Right forelimb (tissue), 1 donor: Measurements from ENCODE around the gene SPATA31E1.

Experiments used
- DNase-seq: peaks from one replicate; pipeline ENCODE4 v3.0.0-alpha.2; 2018

Gene SPATA31E1

DNA sequence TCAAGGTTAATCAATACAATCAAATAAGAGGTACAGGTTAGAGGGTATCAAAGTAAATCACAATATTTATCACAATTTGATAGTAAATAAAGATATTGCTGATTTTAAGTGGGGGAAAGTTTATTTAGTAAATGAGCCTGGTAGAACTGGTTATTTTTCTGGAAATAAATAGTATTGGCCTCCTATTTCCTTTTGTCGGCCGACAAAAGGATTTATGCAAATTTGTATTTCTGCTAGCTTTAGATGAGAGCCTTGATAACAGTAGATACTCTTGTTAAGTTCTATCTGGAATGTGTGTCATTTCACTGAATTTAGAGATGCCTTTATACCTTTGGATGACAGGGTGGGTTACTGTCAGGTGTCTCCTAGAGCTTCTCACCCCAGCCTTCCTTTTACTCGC, 17.8 kb upstream of the SPATA31E1 start:
- DNase-seq, result no peak

DNA sequence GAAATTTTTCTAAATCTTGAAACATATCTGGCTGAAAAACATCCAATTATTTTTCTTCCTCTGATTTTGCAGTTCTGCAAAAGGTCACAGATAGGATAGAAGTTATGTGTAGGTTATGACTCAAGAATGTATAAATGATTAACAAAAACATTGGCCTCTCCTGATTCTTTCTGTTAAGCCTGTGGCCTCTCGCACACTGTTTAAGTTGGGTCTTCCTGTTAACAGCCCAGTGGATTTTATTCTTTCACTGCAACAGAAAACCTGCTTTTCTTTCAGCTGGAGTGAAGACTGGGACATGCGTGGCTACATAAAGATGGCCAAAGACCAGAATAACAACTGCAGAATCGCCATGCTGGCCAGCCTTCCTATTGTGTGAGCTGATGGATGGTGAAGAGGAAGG, 17.1 kb upstream of the SPATA31E1 start:
- peak; percentile 1 for DNase-seq

DNA sequence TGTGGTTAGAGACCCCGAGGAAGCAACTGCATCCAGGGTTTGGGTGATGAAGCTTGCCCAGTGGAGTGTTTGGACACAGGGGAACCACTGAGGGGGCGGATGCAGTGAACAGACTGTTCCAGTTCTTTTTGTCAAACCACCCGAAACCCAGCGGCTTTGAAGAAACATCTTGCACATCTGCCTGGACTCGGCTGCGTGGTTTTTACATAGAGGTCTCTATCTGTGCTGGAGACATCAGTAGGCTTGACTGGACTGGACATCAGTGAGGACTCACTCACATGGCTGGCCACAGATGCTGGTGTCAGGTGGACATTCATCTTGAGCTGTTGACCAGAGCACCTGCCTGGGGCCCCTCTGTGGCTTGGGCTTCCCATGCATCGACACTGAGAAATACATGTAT, 15.3 kb upstream of the SPATA31E1 start:
- DNase-seq, result peak; percentile 15

DNA sequence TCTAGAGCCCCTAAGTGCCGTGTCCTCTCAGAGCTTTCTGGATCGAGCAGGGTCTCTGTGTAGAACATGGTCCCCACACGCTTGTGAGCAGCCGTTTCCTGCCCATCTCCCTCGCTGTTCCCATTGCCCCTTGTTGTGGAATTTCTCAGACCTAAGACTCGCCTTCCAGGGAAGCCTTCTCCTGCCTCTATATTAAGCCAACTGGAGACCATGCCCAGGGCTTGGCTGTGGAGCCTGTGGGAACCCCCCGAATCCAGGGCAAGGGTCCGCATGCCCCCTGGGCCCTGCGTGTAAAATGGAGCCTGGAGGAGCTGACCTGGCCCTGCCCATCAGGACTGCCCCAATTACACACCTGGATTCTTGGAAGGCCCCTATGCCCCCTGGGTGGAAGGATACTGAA, 14.5 kb upstream of the SPATA31E1 start:
- DNase-seq, result peak; percentile 30

DNA sequence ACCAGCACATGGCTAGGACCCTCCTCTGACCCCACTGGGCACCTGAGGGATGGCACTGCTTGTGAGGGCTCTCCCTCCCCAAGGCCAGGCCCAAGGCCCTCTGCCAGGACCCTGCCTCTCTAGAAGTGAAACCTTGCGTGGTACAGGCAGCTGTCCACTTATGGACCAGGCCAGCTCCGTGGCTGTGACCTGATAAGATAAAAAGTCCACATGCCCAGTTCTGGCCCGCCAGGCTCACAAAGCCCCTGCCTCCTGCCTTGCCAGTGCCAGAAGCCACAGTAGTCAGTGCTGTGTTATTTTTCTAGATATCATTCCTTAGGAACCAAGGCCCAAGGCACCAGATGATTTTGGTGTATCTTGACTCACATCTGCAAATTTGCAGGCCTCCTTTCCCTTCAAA, 14.0 kb upstream of the SPATA31E1 start:
- peak; percentile 3 for DNase-seq

DNA sequence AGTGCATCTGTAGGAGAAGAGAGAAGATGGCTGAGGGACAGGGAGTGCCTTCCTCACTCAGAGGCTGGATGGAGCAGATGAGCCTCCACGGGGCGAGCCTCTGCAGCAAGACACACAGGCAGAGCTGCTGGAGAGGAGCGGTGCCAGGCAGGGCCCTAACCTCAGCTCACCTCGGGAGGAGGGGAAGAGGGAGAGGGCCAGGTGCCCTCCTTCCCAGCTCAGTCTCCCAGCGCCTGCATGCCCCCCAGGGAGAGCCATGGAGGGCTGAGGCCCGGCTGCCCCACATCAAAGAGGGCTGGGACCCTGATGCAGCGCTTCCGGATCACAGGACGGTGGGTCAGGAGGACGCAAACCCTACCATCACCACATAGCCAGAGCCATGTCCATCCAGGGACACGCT, 13.6 kb upstream of the SPATA31E1 start:
- peak; percentile 29 for DNase-seq

DNA sequence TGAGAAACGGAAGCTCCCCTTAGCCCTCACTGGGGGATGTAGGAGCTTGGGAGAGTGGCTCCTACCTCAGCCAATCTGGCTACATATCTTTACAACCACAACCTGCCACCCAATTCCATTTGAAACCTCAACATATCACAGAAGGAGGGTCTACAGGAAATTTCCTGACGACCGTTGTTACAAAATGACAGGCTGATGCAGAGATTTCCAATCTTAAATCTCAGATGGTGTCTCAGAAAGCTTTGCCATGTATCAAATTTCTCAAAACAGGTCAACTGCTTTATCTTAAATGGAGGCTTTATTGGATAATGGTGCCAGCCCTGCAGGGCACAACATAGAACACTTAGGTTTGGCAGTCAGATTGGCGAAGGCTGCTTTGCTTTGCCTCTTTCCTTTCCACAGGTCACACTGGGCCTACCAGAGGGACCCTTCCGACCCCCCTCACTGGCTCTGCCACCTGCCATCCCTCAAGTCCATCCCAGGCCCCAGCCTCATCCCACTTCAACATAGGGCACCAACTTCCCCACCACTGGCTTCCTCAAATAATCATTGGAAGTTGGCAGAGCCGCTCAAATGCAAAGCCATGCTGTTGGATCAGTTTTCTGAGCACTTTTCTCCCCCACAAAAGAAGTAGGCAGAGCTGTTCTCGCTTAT, 11.1 kb upstream of the SPATA31E1 start:
- no peak for DNase-seq

DNA sequence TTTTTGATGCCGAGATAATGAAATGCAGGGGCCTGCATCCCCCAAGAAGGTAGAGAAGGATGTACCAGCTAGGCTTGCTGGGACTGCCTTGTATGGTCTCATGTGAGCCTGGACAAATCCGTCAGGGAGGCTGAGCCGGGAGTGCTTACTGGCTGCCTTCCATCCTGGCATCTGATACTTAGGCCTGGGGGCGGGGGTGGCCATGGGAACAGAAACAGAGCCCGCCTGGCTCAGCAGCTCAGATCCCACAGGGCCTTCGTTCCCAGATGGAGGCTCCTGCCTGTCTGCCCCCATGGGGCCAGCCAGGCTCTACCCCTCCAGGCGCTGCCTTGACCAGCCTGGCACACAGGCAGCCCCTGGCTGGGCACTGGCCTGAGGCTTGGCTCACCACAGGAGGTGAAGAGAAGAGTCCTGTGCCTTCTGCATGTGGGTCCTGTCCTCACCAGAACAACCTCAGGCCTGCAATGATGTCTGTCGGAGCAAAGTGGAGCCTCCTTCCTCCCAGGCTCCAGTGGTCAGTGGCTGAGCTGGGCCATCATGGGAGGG, 10.5 kb upstream of the SPATA31E1 start:
- DNase-seq, result no peak

DNA sequence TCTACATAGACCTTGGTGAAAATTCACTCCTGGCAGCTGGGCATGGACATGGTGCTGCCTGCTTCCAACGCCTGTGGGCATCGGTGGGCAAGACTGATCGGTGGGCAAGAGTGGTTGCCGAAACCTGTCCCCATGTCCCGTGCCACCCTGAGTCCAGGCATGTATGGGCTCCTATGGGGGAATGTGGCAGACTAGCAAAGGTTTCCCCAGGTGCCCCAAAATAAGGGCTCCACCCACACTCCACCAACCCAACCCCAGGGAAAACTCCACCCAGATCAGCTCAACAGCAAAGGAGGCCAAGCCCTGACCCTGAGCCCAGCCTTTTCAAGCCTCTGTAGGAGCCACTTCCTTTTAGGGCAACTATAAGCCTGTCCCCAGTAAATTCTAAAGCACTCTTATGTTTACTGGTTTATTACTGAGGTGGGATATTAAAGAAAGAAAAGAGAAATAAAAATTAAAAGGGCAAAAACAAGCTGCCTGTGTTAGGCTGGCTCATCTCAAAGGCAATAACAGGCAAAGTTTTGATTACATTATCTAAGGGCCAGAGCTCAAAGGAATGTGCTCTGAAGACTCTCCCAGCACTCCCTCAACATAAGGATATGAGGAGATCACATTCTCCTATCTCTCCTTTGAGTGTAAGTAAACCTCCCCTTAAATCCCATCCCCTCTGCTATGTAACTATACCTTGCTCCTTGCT, 8.9 kb upstream of the SPATA31E1 start:
- peak; percentile 10 for DNase-seq

DNA sequence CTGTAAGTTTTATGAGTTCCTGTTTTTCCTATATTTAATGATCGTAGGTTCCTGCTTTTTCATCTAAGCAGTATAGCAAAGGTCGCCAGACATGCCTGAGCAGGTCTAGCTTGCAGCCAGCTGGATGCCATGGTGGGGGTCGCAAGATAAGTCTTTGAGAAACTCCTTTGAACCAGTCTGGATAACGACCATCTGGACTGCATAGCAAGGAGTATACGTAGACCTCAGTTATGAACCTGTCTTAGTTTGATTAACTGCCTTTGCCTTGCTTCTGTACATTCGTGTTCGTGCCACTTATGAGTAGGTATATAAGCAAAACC, 8.4 kb upstream of the SPATA31E1 start:
- no peak for DNase-seq

DNA sequence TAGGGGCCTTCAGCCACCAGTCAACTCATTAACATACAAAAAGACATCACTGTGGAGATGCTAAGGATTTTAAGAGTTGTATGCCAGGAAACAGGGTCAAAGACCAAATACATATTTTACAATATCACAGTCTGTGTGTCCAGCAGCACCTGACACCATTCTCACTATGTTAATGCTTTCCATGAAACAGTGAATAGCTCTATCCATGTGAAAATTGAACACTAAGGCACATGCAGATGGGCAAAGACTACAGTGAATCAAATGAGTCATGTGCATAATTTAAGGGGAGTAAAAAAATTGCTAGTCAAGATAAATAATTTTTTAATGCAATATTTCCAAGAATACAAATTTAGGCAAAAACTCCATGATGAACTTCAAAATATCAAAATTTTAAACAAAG, 7.6 kb upstream of the SPATA31E1 start:
- no peak for DNase-seq

DNA sequence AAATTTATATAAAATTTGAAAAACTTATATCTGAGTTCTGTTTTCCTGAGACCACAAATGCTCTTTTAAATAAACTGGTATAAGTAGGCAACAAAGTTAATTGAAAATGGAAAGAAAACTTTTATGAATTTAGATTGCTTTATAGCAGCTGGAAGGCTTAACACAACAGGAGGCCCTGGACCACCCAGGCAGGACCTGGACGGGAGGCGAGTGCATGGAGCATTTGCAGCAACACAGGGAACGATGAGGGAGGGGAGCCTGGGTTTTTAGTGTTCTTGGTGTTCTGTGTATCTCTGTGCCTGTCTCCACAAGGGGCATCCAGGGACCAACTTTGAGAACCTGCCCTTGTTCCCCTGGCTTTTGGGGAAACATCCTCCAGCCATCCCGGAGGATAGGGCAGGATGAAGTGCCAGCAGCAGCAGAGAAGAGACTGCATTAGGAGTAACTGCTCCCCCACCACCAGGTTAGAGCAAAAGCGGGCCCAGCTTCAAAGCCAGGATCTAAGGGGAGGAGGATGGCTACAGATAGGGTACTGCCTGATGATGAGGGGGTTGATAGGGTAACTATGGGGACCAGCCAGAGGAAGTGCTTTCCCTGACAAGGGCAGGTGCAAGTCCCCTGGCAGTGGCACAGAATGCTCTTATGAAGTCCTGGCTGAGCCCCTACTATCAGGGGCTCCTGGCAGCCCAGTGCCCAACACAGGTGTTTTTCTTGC, 6.7 kb upstream of the SPATA31E1 start:
- peak; percentile 43 for DNase-seq

DNA sequence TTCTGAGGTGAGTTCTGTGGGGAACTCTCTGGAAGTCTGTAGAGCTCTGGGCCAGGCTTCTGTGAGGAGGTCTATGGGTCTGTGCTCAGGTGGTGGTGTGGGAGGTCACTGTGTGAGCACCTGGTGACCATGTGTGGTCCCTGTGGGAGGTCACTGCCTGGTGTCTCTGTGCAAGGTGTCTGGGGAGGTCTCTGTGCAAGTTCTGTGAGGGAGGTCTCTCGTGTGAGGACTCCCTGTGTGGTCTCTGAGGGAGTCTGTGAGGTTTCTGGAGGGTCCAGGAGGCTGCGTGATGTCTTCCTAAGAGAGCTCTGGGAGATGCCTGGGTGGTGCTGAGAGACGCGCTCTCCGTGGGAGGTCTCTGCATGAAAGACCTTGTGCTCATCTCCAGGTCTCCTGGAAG, 6.0 kb upstream of the SPATA31E1 start:
- peak; percentile 18 for DNase-seq

DNA sequence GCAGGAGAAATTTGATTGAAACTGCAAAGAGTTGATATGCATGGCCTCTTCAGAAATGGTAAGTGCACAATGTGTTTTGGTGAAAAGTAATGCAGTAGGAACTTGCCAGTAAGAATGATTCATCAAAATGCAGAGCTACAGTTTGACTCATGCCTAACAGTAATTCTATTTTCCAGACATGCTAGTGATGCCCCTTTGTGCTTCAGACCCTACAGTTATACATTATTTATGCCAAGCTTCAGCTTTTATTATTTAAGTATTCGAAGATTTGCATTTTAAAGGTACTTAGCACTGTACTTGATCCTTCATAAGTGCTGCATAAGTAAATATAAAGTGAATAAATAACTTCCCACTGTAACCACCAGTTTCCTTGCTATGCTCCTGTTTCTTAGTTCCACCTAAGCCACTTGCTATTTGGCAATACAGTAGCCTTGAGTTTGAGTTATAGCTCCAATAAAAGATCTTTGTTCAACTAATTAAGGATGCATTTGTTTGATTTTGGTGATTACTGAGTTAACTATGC, 3.6 kb upstream of the SPATA31E1 start:
- no peak for DNase-seq

DNA sequence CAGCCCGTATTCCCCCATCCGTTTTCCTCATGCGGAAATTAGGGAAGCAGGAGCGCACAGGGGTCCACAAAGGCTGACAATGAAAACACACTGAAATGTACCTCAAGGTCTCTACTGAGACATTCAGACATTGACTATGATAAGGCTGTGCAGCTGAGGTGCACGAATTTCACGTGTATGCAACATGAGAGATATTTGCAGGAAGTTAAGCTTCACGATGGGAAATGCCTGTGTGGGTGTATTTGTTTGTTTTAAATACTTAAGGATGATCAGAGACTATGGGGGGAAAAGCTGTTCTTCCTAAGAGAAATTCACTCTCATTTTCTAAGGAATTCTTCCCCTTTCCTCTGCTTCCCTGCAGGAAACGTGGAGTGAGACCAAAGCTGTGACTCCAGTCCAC, 2.6 kb upstream of the SPATA31E1 start:
- DNase-seq, result no peak

DNA sequence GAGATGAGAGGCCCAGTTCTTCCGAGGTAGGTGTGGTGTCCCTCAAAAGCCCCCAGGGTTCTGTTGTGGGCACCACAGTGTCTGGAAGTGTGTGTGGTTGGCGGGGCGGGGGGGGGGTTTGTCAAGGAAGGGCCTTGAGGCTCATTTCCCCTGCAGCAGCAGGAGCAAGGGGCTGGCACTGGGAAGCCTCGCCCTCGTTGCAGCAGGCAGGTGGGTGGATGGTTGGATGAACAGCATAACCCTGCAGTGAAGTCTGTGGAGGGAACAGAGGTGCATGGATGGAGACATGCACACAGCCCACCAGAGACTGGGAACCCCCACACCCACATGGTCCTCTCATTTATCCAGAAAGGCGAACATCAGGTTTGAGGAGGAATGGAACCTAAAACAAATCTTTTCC, 2.0 kb upstream of the SPATA31E1 start:
- DNase-seq, result no peak

DNA sequence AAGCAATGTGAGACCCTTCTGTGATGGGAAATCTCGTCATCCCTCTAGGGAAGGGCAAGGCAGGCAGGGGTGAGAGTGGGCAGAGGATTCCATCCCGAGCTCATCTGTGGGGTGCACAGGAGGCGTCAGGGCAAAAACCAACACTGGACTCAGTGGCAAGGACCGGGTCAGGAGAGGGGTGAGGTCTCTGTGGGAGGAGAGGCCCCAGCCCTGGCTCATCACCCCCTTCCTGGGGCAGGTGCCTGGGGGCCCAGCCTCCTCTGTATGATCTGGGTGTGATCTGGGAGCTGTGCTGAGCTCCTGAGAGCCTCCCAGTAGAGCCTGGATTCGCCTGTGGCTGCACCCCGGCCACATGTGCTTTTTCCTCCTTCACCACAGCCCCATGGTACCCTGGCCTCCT, 597 bp downstream of the SPATA31E1 start:
- DNase-seq, result no peak

DNA sequence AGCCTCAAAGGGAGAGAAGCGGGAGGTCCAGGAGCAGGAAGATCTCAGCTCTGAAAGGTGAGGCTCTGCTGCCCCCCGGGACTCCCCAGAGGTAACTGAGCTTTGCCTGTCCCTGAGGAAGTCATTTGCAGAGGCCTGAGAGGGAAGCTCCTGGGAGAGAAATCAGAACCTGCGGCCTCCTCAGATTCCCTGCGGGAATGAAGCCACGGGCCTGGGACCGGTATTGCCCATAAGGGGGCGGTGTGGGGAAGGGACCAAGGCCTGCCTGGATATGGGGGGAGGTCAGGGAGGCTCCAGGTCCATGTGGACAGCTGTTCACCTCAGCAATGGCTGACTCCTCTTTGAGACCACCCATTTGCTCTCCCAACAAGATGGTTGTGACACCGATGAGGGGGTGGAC, 1.3 kb downstream of the SPATA31E1 start:
- DNase-seq, result no peak

DNA sequence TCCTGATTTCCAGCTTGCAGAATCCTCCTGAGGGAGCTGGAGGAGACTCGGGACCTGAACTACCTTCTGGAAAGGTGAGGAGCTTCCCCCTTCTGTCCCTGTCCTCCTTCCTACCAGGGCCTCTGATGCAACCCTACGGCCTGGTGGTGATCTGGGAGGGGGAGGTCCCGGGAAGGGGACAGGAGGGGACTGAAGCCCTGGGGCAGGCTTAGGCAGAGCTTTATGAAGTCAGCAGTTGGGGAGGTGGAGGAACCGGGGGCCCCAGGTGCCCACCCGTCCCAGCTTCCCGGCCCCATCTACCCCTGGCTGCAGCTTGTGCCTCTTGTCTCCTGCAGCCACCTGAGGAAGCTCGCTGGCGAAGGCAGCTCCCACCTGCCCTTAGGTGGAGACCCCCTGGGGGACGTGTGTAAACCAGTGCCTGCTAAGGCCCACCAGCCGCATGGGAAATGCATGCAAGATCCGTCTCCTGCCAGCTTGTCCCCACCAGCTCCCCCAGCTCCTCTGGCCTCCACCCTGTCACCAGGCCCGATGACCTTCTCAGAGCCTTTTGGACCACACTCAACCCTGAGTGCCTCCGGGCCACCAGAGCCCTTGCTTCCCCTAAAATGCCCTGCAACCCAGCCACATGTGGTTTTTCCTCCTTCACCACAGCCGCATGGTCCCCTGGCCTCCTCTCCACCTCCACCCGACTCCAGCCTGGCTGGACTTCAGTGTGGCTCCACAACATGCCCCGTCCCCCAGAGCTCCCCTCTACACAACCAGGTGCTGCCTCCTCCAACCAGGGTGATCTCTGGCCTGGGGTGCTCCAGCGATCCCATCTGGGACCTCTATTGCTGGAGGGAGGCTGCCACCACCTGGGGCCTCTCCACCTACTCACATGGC, 2.1 kb downstream of the SPATA31E1 start:
- DNase-seq, result no peak

DNA sequence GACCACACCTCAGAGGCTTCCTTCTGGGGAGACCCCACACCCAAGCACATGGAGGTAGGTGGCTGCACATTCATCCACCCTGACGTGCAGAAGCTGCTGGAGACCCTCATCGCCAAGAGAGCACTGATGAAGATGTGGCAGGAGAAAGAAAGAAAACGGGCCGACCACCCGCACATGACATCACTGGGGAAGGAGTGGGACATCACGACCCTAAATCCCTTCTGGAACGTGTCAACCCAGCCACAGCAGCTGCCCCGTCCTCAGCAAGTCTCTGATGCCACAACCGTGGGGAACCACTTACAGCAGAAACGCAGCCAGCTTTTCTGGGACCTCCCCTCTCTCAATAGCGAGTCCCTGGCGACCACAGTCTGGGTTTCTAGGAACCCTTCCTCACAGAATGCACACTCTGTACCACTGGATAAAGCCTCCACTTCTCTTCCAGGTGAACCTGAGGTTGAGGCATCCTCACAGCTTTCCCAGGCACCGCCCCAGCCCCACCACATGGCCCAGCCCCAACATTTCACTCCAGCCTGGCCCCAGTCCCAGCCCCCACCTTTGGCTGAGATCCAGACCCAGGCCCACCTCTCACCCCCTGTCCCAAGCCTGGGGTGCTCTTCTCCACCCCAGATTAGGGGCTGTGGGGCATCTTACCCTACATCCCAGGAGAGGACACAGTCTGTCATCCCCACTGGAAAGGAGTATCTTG, 3.0 kb downstream of the SPATA31E1 start:
- no peak for DNase-seq

DNA sequence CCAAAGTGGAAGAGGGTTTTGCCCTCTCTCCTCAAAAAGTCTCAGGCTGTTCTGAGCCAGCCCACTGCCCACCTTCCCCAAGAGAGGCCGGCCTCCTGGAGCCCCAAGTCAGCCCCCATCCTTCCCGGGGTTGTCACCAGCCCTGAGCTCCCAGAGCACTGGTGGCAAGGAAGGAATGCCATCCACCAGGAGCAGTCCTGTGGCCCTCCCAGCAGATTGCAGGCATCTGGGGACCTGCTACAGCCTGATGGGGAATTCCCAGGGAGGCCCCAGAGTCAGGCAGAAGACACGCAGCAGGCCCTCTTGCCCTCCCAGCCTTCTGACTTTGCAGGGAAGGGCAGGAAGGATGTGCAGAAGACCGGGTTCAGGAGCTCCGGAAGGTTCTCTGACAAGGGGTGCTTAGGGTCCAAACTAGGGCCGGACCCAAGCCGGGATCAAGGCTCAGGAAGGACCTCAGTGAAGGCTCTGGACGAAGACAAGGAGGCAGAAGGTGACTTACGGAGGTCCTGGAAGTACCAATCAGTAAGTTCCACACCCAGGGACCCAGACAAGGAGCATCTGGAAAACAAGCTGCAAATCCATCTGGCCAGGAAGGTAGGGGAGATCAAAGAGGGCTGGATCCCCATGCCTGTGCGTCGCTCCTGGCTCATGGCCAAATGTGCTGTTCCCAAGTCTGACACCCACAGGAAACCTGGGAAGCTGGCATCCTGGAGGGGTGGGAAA, 3.7 kb downstream of the SPATA31E1 start:
- DNase-seq, result no peak
